ENCODE data around the gene PICALM.
"Not testable (repeated sequence)": the region's sequence is repeated elsewhere in the genome, so short reads cannot be mapped to it uniquely, and the experiment has no call there.

PICALM gene, protein sequence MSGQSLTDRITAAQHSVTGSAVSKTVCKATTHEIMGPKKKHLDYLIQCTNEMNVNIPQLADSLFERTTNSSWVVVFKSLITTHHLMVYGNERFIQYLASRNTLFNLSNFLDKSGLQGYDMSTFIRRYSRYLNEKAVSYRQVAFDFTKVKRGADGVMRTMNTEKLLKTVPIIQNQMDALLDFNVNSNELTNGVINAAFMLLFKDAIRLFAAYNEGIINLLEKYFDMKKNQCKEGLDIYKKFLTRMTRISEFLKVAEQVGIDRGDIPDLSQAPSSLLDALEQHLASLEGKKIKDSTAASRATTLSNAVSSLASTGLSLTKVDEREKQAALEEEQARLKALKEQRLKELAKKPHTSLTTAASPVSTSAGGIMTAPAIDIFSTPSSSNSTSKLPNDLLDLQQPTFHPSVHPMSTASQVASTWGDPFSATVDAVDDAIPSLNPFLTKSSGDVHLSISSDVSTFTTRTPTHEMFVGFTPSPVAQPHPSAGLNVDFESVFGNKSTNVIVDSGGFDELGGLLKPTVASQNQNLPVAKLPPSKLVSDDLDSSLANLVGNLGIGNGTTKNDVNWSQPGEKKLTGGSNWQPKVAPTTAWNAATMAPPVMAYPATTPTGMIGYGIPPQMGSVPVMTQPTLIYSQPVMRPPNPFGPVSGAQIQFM

DNA sequence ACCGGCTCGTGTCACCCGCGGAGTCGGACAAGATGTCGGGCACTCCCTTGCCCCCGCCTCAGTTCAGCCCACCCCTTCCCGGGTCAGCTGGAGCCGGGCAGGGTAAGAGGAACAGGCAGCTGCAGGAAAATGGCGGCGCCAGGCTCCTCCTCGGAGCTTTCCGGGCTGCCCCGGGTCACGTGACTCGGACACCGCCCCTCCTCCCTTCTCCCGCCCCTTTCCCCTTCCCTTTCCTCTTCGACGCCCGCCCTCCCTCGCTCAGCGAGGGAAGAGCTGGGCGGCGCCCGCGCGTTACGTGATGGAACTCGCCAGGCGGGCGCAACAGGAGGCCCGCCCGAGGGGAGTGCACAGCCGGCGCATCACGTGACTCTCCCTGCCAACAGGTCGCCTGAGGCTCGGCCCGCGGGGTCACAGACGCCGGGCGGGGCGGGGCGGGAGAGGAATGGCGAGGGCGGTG, at the start of gene PICALM:
Gene PICALM, minus strand, starts transcription at position 134 of the 457 bp plus-strand sequence. CDS start 304 bp downstream, outside the sequence.
- in situ Hi-C loops (cut with HindIII; ENCODE audit: low sequenced_read_pairs): no loop called here

DNA sequence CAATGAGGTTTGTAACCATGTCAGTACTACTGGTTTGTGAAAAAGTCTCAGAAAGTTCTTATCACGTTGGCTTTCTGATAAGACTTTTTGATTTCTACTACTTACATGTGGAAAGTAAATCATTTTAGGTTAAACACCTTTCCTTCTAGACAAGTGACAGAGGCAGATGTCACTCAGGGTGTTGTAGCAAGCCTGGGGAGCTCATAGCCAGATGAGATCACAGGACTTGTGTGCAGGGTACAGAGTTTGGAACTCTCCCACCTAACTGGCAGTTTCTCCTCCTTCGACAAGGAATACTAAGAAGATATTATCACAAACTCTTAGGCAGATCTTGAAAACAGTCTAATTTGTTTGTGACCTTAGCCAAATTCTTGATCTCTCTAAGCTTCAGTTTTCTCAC, 49.4 kb upstream of the PICALM start:
- in situ Hi-C loops (cut with HindIII; ENCODE audit: low sequenced_read_pairs): no loop called here

DNA sequence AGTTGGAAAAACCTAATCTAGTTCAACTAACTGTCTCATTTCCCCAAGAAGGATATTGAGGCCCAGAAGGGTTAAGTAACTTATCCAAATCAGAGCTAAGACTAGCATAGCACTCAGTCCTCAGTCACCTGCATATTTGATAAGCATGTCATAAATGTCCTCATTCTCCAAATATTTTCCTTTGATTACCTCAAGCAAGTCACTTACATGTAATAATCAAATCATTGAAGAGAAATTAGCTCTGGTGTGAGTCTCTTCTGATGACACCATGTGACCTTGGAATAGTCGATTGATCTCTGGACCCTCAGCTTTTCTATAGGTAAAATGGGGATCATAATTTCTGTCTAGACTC, 48.8 kb upstream of the PICALM start:
- in situ Hi-C loops (cut with HindIII; ENCODE audit: low sequenced_read_pairs): no loop called here

DNA sequence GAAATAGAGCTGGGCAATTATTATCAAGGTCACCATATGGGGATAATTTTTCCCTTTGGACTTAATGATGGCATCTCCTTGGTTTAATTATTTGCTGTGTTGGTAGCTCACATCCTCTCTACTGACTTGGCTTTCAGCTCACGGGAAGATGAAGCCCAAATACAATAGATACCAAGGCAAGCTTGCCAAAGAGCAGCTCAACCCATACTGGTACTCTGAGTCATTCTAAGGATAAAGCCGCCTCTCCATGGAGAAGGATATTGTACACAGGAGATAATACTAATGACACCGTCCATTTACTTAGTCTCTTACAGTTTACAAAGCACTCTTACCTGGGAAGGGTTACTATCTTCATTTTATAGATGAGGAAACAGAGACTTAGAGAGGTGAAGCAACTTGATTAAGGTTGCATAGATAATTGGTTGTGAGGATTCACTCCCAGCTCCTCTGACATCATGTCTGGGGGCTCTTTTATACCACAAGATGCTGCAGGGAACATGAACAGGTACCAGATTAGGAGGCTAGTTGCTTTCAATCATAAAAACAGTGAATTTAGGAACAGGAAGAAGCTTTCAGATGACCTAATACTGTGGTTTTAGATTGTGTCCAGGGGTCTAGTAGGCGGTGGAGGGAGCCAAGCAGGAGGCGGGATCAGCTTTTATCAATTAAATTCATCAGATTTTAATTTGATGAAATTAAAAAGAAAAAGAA, 48.3 kb upstream of the PICALM start:
- in situ Hi-C loops (cut with HindIII; ENCODE audit: low sequenced_read_pairs): no loop called here

GRCh38 chr11:86116386-86116726, 47.5 kb upstream of the PICALM start:
- in situ Hi-C loops (cut with HindIII; ENCODE audit: low sequenced_read_pairs): no loop called here

- in situ Hi-C loops (cut with HindIII; ENCODE audit: low sequenced_read_pairs): no loop called here
Observed at GRCh38 chr11:86115542-86116385, 46.9 kb upstream of the PICALM start.

DNA sequence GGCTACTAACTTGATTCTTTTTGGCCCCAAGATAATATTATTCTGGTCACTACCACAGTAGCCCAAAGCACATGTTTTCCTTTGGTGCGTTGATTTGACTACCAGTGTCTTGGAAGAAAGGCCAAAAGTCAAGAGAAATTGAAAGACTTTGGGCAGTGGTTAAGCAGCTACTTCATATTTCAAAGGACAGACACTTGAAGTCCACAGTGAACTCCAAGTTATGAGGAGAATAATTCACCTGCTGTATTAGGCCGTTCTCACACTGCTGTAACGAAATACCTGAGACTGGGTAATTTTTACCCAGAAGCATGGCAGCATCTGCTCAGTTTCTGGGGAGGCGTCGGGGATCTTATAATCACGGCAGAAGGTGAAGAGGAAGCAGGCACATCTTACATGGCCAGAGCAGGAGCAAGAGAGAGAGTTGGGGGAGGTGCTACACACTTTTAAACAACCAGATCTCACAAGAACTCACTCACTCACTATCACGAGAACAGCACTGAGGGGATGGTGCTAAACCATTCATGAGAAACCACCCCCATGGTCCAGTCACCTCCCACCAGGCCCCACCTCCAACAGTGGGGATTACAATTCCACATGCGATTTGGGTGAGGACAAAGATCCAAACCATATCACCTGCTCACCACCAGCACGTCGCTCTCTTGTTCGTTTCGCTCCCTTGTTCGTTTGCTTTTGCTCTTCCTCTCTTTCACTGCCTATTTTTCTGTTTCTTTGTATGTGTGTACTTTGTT, 40.2 kb upstream of the PICALM start:
- in situ Hi-C loops (cut with HindIII; ENCODE audit: low sequenced_read_pairs): no loop called here

- in situ Hi-C loops (cut with HindIII; ENCODE audit: low sequenced_read_pairs): no loop called here
Observed at GRCh38 chr11:86108191-86108590, 39.3 kb upstream of the PICALM start.

- in situ Hi-C loops (cut with HindIII; ENCODE audit: low sequenced_read_pairs): no loop called here
Observed at GRCh38 chr11:86106916-86107315, 38.0 kb upstream of the PICALM start.

GRCh38 chr11:86106031-86106430, 37.1 kb upstream of the PICALM start:
- in situ Hi-C loops (cut with HindIII; ENCODE audit: low sequenced_read_pairs): not testable (repeated sequence)

GRCh38 chr11:86105601-86106000, 36.7 kb upstream of the PICALM start:
- in situ Hi-C loops (cut with HindIII; ENCODE audit: low sequenced_read_pairs): not testable (repeated sequence)

GRCh38 chr11:86103808-86104207, 34.9 kb upstream of the PICALM start:
- in situ Hi-C loops (cut with HindIII; ENCODE audit: low sequenced_read_pairs): no loop called here

DNA sequence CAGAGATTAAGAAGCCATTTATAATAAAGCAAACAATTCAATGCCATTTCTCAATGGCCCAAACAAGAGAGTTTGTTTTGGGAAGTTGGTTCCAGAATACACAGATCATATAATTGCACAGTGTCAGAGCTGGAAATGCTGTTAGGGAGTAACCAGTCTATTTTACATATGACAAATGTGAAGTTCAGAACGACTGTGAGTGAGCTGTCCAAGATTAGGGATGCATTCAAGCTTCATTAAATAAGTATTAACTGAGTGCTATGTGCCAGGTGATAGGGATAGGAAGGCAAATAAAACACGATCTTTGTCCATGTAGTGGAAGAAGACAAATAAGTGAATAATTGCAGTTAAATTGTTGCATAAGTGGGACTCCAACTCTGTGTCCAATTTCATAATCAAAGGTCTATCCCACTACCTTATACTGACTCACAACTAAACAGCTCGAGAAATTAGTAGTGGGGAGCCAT, 33.1 kb upstream of the PICALM start:
- in situ Hi-C loops (cut with HindIII; ENCODE audit: low sequenced_read_pairs): no loop called here

DNA sequence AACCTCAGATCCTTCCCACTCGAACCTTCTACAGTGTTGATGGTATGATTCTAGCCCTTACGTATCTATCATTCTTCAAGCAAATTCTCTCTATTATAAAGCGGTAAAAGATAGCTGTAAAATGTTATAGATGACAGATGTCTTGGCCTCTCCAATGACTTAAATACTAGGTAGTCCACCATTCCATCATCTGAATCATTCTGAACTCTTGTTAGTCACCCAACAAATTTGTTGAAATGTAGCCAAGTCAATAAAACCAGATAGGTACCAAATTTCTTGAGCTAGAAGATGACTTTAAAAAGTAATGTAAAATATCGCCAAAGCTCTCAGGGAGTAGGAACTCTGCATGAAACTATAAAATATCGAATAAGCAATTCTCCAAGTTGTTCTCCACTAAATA, 32.6 kb upstream of the PICALM start:
- in situ Hi-C loops (cut with HindIII; ENCODE audit: low sequenced_read_pairs): no loop called here

GRCh38 chr11:86099874-86100273, 31.0 kb upstream of the PICALM start:
- in situ Hi-C loops (cut with HindIII; ENCODE audit: low sequenced_read_pairs): no loop called here

- in situ Hi-C loops (cut with HindIII; ENCODE audit: low sequenced_read_pairs): no loop called here
Observed at GRCh38 chr11:86097980-86098379, 29.1 kb upstream of the PICALM start.

DNA sequence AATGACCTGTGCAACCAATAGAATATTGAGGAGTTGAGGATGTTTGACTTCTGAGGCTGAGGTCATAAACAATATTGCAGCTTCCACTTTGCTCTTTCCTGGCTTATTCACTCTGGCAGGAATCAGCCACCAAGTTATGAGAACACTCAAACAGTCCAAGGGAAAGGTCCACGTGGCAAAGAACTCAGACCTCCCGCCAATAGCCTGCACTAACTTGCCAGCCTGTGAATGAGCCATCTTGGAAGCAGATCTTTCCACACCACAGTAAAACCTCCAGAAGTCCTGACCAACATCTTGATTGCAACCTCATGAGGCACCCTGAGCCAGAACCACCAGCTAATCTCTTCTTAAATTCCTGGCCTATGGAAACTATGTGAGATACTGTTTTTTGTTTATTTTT, 22.7 kb upstream of the PICALM start:
- in situ Hi-C loops (cut with HindIII; ENCODE audit: low sequenced_read_pairs): no loop called here

DNA sequence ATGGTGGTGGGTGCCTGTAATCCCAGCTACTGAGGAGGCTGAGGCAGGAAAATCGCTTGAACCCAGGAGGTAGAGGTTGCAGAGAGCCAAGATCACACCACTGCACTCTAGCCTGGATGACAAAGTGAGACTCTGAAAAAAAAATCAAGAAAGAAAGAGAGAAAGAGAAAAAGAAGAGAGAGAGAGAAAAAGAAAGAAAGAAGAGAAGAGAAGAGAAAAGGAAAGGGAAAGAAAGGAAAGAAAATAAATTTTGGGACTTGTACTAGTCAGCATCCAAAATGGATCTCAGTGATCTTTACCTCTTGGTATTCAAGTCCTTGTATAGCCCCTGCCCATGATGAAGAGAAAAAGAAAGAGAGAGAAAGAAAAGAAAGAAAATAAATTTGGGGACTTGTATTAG, 22.2 kb upstream of the PICALM start:
- in situ Hi-C loops (cut with HindIII; ENCODE audit: low sequenced_read_pairs): no loop called here

GRCh38 chr11:86089659-86090058, 20.8 kb upstream of the PICALM start:
- in situ Hi-C loops (cut with HindIII; ENCODE audit: low sequenced_read_pairs): no loop called here

- in situ Hi-C loops (cut with HindIII; ENCODE audit: low sequenced_read_pairs): not testable (repeated sequence)
Observed at GRCh38 chr11:86087688-86088087, 18.8 kb upstream of the PICALM start.

Data from DLD1 (cell line).